Measurements from ENCODE around the gene CEACAM21. TPM values are rescaled to one million over a fixed set of nuclear protein-coding genes. Genes with fewer than 3 reads are reported as not detected.

The CEACAM21 gene
- total and polyA plus RNA-seq, 7 donors, result 0.05 to 0.48 (median 0.21) TPM; not detected in 2

GRCh38 chr19:41570179-41570578 is 5.8 kb upstream of the CEACAM21 start:
- H3K9me3 ChIP-seq, result no peaks in the 10 kb centered on the region
- no peaks in the 10 kb centered on the region for H3K4me1 ChIP-seq
- intact Hi-C loops (cut with DNase I), result loop anchor here in 1 of 2 donors (5.0 kb wide), 1 partner anchor 118 kb away; no protein-coding TSS in a partner anchor
- H3K27ac ChIP-seq, result no peak overlapping the region
- TF ChIP-seq, protein P1, sequence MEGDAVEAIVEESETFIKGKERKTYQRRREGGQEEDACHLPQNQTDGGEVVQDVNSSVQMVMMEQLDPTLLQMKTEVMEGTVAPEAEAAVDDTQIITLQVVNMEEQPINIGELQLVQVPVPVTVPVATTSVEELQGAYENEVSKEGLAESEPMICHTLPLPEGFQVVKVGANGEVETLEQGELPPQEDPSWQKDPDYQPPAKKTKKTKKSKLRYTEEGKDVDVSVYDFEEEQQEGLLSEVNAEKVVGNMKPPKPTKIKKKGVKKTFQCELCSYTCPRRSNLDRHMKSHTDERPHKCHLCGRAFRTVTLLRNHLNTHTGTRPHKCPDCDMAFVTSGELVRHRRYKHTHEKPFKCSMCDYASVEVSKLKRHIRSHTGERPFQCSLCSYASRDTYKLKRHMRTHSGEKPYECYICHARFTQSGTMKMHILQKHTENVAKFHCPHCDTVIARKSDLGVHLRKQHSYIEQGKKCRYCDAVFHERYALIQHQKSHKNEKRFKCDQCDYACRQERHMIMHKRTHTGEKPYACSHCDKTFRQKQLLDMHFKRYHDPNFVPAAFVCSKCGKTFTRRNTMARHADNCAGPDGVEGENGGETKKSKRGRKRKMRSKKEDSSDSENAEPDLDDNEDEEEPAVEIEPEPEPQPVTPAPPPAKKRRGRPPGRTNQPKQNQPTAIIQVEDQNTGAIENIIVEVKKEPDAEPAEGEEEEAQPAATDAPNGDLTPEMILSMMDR (IDR thresholded peaks at IDR 0.05), result no peak
- H3K4me3 ChIP-seq, result no peak overlapping the region
- ATAC-seq (no peak), DNase-seq (no peak)
- 37 to 48% (median 39%) methylated on average over 3 of the region's 3 CpGs for WGBS, 3 donors
- no peaks in the 10 kb centered on the region for H3K36me3 ChIP-seq (ENCODE audit: insufficient read depth in 1 of 2, low read depth in 1 of 2)
- H3K27me3 ChIP-seq (ENCODE audit: insufficient read depth in 3 of 3, low read length in 2 of 3), result peaks cover 0 to 19% (median 1%) of the 10 kb centered on the region in 3 donors

- Histone ChIP-seq H3K27me3 (ENCODE audit: insufficient read depth in 3 of 3, low read length in 2 of 3) (peaks cover 0 to 18% (median 1%) of the 10 kb centered on the region in 3 donors), H3K4me3 (no peak overlapping the region), H3K27ac (no peak overlapping the region), H3K4me1 (no peaks in the 10 kb centered on the region), H3K9me3 (no peaks in the 10 kb centered on the region), H3K36me3 (ENCODE audit: insufficient read depth in 1 of 2, low read depth in 1 of 2) (no peaks in the 10 kb centered on the region)
- WGBS, 3 donors, result 2 to 3% (median 3%) methylated on average over 7 of the region's 7 CpGs
- intact Hi-C loops (cut with DNase I), result loop anchor here in 1 of 2 donors (5.0 kb wide), 1 partner anchor 118 kb away; no protein-coding TSS in a partner anchor
- ATAC-seq (peak in 1 of 4 donors; percentile 78), DNase-seq (peak; percentile 77 to 84)
- TF ChIP-seq, protein P1 (IDR thresholded peaks at IDR 0.05), result peak; percentile 53
Observed at GRCh38 chr19:41570639-41571112, 5.3 kb upstream of the CEACAM21 start.

DNA sequence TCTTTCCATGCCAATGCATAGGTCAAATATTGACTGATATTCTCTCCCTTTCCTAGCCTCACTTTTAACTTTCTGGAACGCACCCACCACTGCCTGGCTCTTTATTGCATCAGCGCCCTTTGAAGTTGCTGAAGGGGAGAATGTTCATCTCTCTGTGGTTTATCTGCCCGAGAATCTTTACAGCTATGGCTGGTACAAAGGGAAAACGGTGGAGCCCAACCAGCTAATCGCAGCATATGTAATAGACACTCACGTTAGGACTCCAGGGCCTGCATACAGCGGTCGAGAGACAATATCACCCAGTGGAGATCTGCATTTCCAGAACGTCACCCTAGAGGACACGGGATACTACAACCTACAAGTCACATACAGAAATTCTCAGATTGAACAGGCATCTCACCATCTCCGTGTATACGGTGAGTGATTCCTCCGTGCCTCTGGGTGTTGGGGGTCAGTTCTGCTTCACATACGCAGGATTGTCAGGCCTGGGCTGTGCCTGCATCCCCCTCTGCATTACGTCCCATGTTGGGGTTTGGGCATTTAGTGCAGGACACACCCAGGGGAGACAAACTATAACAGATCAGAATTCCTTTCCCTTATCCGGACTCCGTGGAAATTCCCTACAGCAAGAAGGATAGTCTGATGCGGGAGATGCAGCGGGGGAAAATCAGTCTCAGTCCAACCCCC is 1.3 kb downstream of the CEACAM21 start:
- Histone ChIP-seq H3K36me3 (ENCODE audit: insufficient read depth in 1 of 2, low read depth in 1 of 2) (no peaks in the 10 kb centered on the region), H3K4me3 (no peak overlapping the region), H3K27me3 (ENCODE audit: insufficient read depth in 3 of 3, low read length in 2 of 3) (no peaks in the 10 kb centered on the region), H3K4me1 (no peaks in the 10 kb centered on the region), H3K9me3 (no peaks in the 10 kb centered on the region), H3K27ac (no peak overlapping the region)
- TF ChIP-seq, protein P1 (IDR thresholded peaks at IDR 0.05), result no peak
- DNase-seq (no peak), ATAC-seq (no peak)
- intact Hi-C loops (cut with DNase I), result no loop called here
- 66 to 72% (median 68%) methylated on average over 19 of the region's 19 CpGs for WGBS, 3 donors

DNA sequence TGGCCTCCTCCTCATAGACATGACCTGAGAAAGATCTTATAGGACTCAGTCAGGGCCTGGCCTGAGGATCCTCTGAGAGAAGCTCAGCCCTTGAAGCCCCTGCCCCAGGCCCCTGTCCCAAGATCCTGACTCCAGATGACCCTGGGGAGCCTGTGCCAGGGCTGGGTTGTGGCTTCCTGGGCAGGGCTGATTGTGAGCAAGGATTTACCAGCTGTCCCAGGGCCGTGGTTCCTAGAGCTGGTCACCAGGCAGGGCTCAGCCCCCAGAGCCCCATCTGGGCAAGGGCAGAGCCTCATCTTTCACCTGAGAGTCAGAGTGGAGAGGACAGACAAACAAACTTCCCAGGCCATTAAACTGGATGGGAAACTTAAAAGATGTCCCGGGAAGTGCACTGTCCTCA is 1.9 kb downstream of the CEACAM21 start:
- Histone ChIP-seq H3K27ac (no peak overlapping the region), H3K36me3 (ENCODE audit: insufficient read depth in 1 of 2, low read depth in 1 of 2) (no peaks in the 10 kb centered on the region), H3K9me3 (no peaks in the 10 kb centered on the region), H3K27me3 (ENCODE audit: insufficient read depth in 3 of 3, low read length in 2 of 3) (no peaks in the 10 kb centered on the region), H3K4me1 (no peaks in the 10 kb centered on the region), H3K4me3 (no peak overlapping the region)
- DNase-seq (no peak), ATAC-seq (no peak)
- WGBS, 3 donors, result 40 to 65% (median 52%) methylated on average over 2 of the region's 2 CpGs
- TF ChIP-seq, protein P1 (IDR thresholded peaks at IDR 0.05), result no peak
- intact Hi-C loops (cut with DNase I), result no loop called here
